Liver (tissue), 9 donors: ENCODE data around the gene NCAM2. TPM values are rescaled to one million over a fixed set of nuclear protein-coding genes. Genes with fewer than 3 reads are reported as not detected.

ENCODE experiments used
- DNase-seq: peaks from one replicate; pipeline ENCODE4 v3.0.0-alpha.2; 2017; ENCODE audit warnings: low spot score
- H3K27ac ChIP-seq, 2 donors: one replicate each; pipeline ENCODE4 v1.7.0; 2013; ENCODE audit warnings: inconsistent platforms in 2 of 2, low read length in 2 of 2, control low read depth in 1 of 2, low read depth in 1 of 2, mild to moderate bottlenecking in 1 of 2
- H3K27me3 ChIP-seq, 4 donors: one replicate each; pipeline versions ENCODE4 v1.6.1 to v1.7.0; 2013; ENCODE audit warnings: low read length in 3 of 4, inconsistent platforms in 1 of 4, mild to moderate bottlenecking in 1 of 4, moderate library complexity in 1 of 4; ENCODE audit not compliant: control insufficient read depth in 4 of 4, insufficient read depth in 4 of 4
- H3K36me3 ChIP-seq, 4 donors: one replicate each; pipeline versions ENCODE4 v1.6.1 to v1.7.0; 2013; ENCODE audit warnings: low read length in 3 of 4, mild to moderate bottlenecking in 3 of 4, low read depth in 1 of 4, moderate library complexity in 1 of 4; ENCODE audit not compliant: control insufficient read depth in 4 of 4, insufficient read depth in 3 of 4
- H3K4me1 ChIP-seq, 4 donors: one replicate each; pipeline versions ENCODE4 v1.6.1 to v1.7.0; 2013; ENCODE audit warnings: low read length in 3 of 4, mild to moderate bottlenecking in 3 of 4, moderate library complexity in 1 of 4; ENCODE audit not compliant: control insufficient read depth in 4 of 4, insufficient read depth in 4 of 4
- H3K4me3 ChIP-seq, 3 donors: one replicate each; pipeline versions ENCODE4 v1.6.1 to v1.7.0; 2013; ENCODE audit warnings: low read length in 3 of 3, control low read depth in 1 of 3, low read depth in 1 of 3, mild to moderate bottlenecking in 1 of 3
- H3K9ac ChIP-seq, 2 donors: one replicate each; pipeline ENCODE4 v1.7.0; 2013; ENCODE audit warnings: low read length in 2 of 2, mild to moderate bottlenecking in 2 of 2, moderate library complexity in 2 of 2, control low read depth in 1 of 2, low read depth in 1 of 2
- H3K9me3 ChIP-seq, 4 donors: one replicate each; pipeline versions ENCODE4 v1.6.1 to v1.7.0; 2013; ENCODE audit warnings: low read length in 3 of 4; ENCODE audit not compliant: control insufficient read depth in 4 of 4
- CTCF ChIP-seq: fragments of 150-350 bp; IDR thresholded peaks from 2 replicates; pipeline ENCODE4 v1.5.1; 2017; ENCODE audit warnings: improper control_type of control experiment, low read depth, low read length; ENCODE audit not compliant: missing input control
- EGR1 ChIP-seq, 2 donors: IDR thresholded peaks; 2 replicates each; pipeline ENCODE4 v1.6.1; 2016 to 2018; ENCODE audit warnings: antibody characterized with exemption in 2 of 2, low read depth in 2 of 2
- FOXA1 ChIP-seq: IDR thresholded peaks from 2 replicates; pipeline ENCODE4 v1.6.1; 2016; ENCODE audit warnings: antibody characterized with exemption
- FOXA2 ChIP-seq: IDR thresholded peaks from 2 replicates; pipeline ENCODE4 v1.6.1; 2016; ENCODE audit warnings: antibody characterized with exemption
- GABPA ChIP-seq, 2 donors: IDR thresholded peaks in 1 of 2; conservative IDR thresholded peaks in 1 of 2; 2 replicates each; pipeline ENCODE4 v1.6.1; 2016; ENCODE audit warnings: antibody characterized with exemption in 2 of 2, mild to moderate bottlenecking in 1 of 2, moderate library complexity in 1 of 2
- HNF4A ChIP-seq, 2 donors: conservative IDR thresholded peaks; 2 replicates each; pipeline ENCODE4 v1.6.1; 2016; ENCODE audit warnings: antibody characterized with exemption in 2 of 2, mild to moderate bottlenecking in 2 of 2
- HNF4G ChIP-seq: IDR thresholded peaks from 2 replicates; pipeline ENCODE4 v1.6.1; 2016; ENCODE audit warnings: antibody characterized with exemption
- JUND ChIP-seq, 2 donors: IDR thresholded peaks; 2 replicates each; pipeline ENCODE4 v1.6.1; 2016; ENCODE audit warnings: antibody characterized with exemption in 2 of 2
- MAX ChIP-seq: IDR thresholded peaks from 2 replicates; pipeline ENCODE4 v1.6.1; 2016; ENCODE audit warnings: antibody characterized with exemption
- NR2F2 ChIP-seq: IDR thresholded peaks from 2 replicates; pipeline ENCODE4 v1.6.1; 2016; ENCODE audit warnings: antibody characterized with exemption
- RAD21 ChIP-seq, 2 donors: IDR thresholded peaks; 2 replicates each; pipeline ENCODE4 v1.6.1; 2016; ENCODE audit warnings: antibody characterized with exemption in 2 of 2, mild to moderate bottlenecking in 2 of 2
- RXRA ChIP-seq, 2 donors: IDR thresholded peaks; 2 replicates each; pipeline ENCODE4 v1.6.1; 2017 to 2018; ENCODE audit warnings: antibody characterized with exemption in 2 of 2, mild to moderate bottlenecking in 1 of 2
- SP1 ChIP-seq: IDR thresholded peaks from 2 replicates; pipeline ENCODE4 v1.6.1; 2018; ENCODE audit warnings: antibody characterized with exemption, mild to moderate bottlenecking
- TAF1 ChIP-seq: conservative IDR thresholded peaks from 2 replicates; pipeline ENCODE4 v1.6.1; 2016; ENCODE audit warnings: antibody characterized with exemption, mild to moderate bottlenecking
- YY1 ChIP-seq: IDR thresholded peaks from 2 replicates; pipeline ENCODE4 v1.6.1; 2016; ENCODE audit warnings: antibody characterized with exemption, mild to moderate bottlenecking
- ZBTB33 ChIP-seq: IDR thresholded peaks from 2 replicates; pipeline ENCODE4 v1.6.1; 2016; ENCODE audit warnings: antibody characterized with exemption
- WGBS: extraction: QIAGEN DNeasy Blood & Tissue Kit; methylation state at CpG from one replicate; pipeline ENCODE4 v1.1.7; 2013; 5-methylcytosine and 5-hydroxymethylcytosine counted together
- polyA plus RNA-seq, 2 donors: library from polyadenylated mRNA; stranded (reverse) in 1 of 2; unstranded in 1 of 2; fragments of 200-250 nt in 1 of 2; fragments of >200 nt in 1 of 2; fragmentation: Nextera tagmentation in 1 of 2; extraction: Ambion mirVana in 1 of 2; gene quantifications; one replicate each; pipeline versions ENCODE4 v1.2.1 to v1.2.3, GENCODE V29; 2013 to 2015
- total RNA-seq, 2 donors: library from RNA; depleted of rRNA; stranded (reverse); fragments of >200 nt; gene quantifications; one replicate each; pipeline ENCODE4 v1.2.3, GENCODE V29; 2014
- TF ChIP-seq, protein P1 (sequence below): IDR thresholded peaks from 2 replicates; pipeline ENCODE4 v1.6.1; 2016; ENCODE audit warnings: antibody characterized with exemption
- TF ChIP-seq, protein P2 (sequence below): IDR thresholded peaks from 2 replicates; pipeline ENCODE4 v1.6.1; 2016; ENCODE audit warnings: antibody characterized with exemption, mild to moderate bottlenecking
- donor health status: healthy.
- donor health status: healthy.
- donor health status: healthy.
- donor health status: healthy.
- donor health status: healthy.

The NCAM2 gene
- total and polyA plus RNA-seq, 4 donors, result 0.06 to 0.51 (median 0.24) TPM

DNA sequence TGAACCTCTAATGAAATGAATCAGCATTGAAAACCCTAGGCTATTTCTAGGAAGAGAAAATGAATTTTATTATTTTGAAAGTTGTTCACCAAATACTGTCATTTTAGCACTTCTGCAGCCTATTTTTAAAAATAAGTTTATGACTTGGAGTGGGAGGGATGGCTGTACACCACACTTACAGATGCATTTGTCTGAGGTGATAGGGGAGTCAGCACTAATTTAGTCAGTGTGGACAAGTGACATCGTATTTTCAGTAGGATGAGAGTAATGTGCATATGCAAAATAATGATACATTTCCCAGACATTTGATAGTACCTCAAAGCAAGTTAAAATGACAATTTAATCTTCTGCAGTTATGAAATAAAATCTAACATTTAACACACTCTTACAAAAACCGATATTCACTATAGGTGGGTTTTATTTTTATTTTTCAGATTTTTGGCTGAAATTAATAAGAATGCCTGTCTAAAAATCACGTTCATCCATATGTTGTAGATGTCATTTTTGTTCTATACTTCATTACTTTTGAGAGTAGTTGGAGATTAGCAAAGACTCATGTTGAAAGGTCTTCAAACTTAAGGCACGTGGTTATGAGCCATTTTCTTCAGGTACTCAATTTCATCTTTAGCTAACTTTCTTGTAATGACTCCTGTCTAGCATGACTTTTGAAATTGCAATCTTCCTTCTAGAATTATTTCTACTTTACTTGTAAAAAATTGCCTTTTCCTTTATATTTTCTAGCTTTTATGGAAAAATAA lies 186.7 kb downstream of the NCAM2 start:
- Histone ChIP-seq H3K36me3 (no peaks in the 10 kb centered on the region), H3K4me1 (no peaks in the 10 kb centered on the region), H3K9ac (no peak overlapping the region), H3K27me3 (no peaks in the 10 kb centered on the region), H3K4me3 (no peak overlapping the region), H3K9me3 (no peaks in the 10 kb centered on the region), H3K27ac (no peak overlapping the region)
- DNase-seq, result no peak
- 64% methylated on average over 4 of the region's 4 CpGs for WGBS
- TF ChIP-seq HNF4A (conservative IDR thresholded peaks at IDR 0.05) (no peak), SP1 (no peak), MAX (no peak), CTCF (no peak), NR2F2 (no peak), HNF4G (no peak), GABPA (IDR thresholded peaks at IDR 0.05 in 1 of 2, conservative IDR thresholded peaks at IDR 0.05 in 1 of 2) (no peak)
- TF ChIP-seq, protein P1, sequence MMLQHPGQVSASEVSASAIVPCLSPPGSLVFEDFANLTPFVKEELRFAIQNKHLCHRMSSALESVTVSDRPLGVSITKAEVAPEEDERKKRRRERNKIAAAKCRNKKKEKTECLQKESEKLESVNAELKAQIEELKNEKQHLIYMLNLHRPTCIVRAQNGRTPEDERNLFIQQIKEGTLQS, result no peak

DNA sequence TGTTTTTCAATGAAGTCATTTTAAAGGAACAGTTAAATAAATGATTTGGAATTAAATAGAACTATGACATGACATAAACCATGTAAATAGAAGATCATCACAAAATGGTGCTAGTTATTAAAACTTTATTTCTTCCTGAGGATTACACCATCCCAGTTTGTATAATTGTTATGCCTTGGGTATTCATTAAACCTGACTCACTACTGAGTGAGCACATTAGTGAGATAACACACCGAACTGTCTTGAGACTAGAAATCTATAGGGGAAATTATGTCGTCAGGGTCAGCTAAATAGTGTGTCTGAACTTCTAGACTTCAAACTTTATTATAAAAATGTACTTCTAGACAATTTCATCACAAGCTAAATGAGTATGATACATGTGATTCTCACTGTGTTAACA lies 189.4 kb downstream of the NCAM2 start:
- TF ChIP-seq TAF1 (no peak), CTCF (no peak), NR2F2 (no peak), RAD21 (IDR thresholded peaks at IDR 0.05) (no peak), JUND (IDR thresholded peaks at IDR 0.05) (no peak), ZBTB33 (no peak), RXRA (IDR thresholded peaks at IDR 0.05) (no peak), FOXA2 (no peak), GABPA (IDR thresholded peaks at IDR 0.05 in 1 of 2, conservative IDR thresholded peaks at IDR 0.05 in 1 of 2) (no peak), MAX (no peak), EGR1 (IDR thresholded peaks at IDR 0.05; ENCODE audit: low read depth in 2 of 2) (no peak), YY1 (no peak), HNF4A (conservative IDR thresholded peaks at IDR 0.05) (no peak), FOXA1 (no peak), SP1 (no peak)
- TF ChIP-seq, protein P2, sequence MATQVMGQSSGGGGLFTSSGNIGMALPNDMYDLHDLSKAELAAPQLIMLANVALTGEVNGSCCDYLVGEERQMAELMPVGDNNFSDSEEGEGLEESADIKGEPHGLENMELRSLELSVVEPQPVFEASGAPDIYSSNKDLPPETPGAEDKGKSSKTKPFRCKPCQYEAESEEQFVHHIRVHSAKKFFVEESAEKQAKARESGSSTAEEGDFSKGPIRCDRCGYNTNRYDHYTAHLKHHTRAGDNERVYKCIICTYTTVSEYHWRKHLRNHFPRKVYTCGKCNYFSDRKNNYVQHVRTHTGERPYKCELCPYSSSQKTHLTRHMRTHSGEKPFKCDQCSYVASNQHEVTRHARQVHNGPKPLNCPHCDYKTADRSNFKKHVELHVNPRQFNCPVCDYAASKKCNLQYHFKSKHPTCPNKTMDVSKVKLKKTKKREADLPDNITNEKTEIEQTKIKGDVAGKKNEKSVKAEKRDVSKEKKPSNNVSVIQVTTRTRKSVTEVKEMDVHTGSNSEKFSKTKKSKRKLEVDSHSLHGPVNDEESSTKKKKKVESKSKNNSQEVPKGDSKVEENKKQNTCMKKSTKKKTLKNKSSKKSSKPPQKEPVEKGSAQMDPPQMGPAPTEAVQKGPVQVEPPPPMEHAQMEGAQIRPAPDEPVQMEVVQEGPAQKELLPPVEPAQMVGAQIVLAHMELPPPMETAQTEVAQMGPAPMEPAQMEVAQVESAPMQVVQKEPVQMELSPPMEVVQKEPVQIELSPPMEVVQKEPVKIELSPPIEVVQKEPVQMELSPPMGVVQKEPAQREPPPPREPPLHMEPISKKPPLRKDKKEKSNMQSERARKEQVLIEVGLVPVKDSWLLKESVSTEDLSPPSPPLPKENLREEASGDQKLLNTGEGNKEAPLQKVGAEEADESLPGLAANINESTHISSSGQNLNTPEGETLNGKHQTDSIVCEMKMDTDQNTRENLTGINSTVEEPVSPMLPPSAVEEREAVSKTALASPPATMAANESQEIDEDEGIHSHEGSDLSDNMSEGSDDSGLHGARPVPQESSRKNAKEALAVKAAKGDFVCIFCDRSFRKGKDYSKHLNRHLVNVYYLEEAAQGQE, result no peak
- H3K36me3 ChIP-seq, result no peaks in the 10 kb centered on the region
- 42% methylated on average over 2 of the region's 2 CpGs for WGBS
- no peaks in the 10 kb centered on the region for H3K4me1 ChIP-seq
- DNase-seq, result no peak
- no peaks in the 10 kb centered on the region for H3K27me3 ChIP-seq
- no peak overlapping the region for H3K4me3 ChIP-seq
- no peaks in the 10 kb centered on the region for H3K9me3 ChIP-seq
- no peak overlapping the region for H3K27ac ChIP-seq
- no peak overlapping the region for H3K9ac ChIP-seq
